ENCODE data around the gene SPATA33. TPM values are rescaled to one million over a fixed set of nuclear protein-coding genes. Genes with fewer than 3 reads are reported as not detected.

The SPATA33 gene
- total RNA-seq, 4 donors from 2014 or later: 1.2 to 2.7 (median 2.1) TPM

- no peaks in the 10 kb centered on the region for H3K36me3 ChIP-seq
- no peak for DNase-seq
Measured at GRCh38 chr16:89710709-89711564, 53.3 kb downstream of the SPATA33 start.

DNA sequence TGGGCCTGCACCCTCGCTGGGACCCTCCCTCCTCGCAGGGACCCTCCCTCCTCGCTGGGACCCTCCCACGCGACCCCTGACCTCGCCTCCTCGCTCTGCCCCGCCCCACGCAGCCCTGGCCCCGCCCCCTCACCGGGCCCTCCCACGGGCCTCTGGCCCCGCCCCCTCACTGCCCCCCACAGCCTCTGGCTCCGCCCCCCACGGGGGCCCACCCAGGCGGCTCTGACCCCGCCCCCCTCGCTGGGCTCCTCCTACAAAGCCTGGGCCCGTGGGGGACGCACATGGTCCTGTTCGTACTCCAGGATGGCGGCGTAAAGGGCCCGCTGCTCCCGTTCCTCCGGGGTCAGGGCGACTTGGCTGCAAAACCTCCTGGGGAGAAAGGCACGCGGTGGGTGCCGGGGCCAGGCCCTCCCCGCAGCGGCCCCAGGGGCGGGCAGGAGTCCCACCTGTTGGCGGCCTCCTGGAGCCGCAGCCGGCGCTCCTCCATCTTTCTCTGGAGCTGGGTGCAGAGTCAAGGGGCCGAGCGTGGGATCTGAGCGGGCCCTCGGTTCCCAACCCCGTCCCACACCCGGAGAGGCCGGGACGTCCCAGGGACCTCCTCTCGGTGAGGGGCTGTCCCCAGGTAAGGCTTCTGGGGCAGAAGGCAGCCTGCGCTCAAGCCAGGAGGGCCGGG, 54.1 kb downstream of the SPATA33 start:
- H3K36me3 ChIP-seq: no peaks in the 10 kb centered on the region
- TF ChIP-seq, protein P1, sequence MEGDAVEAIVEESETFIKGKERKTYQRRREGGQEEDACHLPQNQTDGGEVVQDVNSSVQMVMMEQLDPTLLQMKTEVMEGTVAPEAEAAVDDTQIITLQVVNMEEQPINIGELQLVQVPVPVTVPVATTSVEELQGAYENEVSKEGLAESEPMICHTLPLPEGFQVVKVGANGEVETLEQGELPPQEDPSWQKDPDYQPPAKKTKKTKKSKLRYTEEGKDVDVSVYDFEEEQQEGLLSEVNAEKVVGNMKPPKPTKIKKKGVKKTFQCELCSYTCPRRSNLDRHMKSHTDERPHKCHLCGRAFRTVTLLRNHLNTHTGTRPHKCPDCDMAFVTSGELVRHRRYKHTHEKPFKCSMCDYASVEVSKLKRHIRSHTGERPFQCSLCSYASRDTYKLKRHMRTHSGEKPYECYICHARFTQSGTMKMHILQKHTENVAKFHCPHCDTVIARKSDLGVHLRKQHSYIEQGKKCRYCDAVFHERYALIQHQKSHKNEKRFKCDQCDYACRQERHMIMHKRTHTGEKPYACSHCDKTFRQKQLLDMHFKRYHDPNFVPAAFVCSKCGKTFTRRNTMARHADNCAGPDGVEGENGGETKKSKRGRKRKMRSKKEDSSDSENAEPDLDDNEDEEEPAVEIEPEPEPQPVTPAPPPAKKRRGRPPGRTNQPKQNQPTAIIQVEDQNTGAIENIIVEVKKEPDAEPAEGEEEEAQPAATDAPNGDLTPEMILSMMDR (IDR thresholded peaks at IDR 0.05 in 4 of 5, conservative IDR thresholded peaks at IDR 0.05 in 1 of 5): no peak
- no peak for TF ChIP-seq POLR2A (IDR thresholded peaks at IDR 0.05)
- peaks cover 0 to 6% (median 0%) of the 10 kb centered on the region in 3 donors for H3K27me3 ChIP-seq
- peak overlapping the region in 1 of 4 donors; percentile 7 for H3K4me3 ChIP-seq
- no peak for DNase-seq
- intact Hi-C loops (cut with DNase I; ENCODE audit: low total_unique reads): no loop called here
- in situ Hi-C loops (cut with MboI; ENCODE audit: low sequenced_read_pairs in 4 of 4): no loop called here
- H3K27ac ChIP-seq: no peak overlapping the region
- ATAC-seq: no peak
- no peaks in the 10 kb centered on the region for H3K9me3 ChIP-seq
- no peaks in the 10 kb centered on the region for H3K4me1 ChIP-seq

More at GRCh38 chr16:89710709-89711564, 53.3 kb downstream of the SPATA33 start:
- Histone ChIP-seq H3K27me3 (peaks cover 0 to 6% (median 0%) of the 10 kb centered on the region in 3 donors), H3K27ac (no peak overlapping the region), H3K4me1 (no peaks in the 10 kb centered on the region), H3K9me3 (no peaks in the 10 kb centered on the region), H3K4me3 (no peak overlapping the region)
- intact Hi-C loops (cut with DNase I; ENCODE audit: low total_unique reads) (no loop called here), in situ Hi-C loops (cut with MboI; ENCODE audit: low sequenced_read_pairs in 4 of 4) (no loop called here)
- ATAC-seq: no peak
- TF ChIP-seq, protein P1 (IDR thresholded peaks at IDR 0.05 in 4 of 5, conservative IDR thresholded peaks at IDR 0.05 in 1 of 5): no peak
- no peak for TF ChIP-seq POLR2A (IDR thresholded peaks at IDR 0.05)

DNA sequence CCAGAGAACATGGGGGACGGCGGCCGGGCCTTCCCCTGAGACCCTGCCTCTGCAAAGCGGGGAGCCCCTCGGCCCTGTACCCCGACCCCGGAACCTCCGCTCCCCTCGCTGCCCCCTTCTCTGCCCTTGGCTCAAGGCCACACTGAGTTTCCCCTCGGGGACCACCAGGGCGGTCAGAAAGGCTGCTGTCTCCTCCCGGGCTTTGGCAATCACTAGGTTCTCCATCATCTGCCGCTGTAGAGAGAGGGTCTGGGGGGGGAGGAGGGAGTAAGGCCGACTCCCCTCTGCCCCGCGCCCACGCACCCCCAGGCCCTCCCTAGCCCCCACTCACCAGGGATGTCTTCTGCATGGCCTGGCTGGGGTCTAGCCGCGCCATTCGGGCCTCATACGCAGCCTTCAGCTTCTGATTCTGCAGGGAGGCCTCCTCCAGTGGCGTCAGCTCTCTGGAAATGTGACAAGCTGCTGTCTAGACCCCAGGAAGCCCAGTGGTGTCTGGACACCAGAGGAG, 54.7 kb downstream of the SPATA33 start:
- no peaks in the 10 kb centered on the region for H3K9me3 ChIP-seq
- ATAC-seq: no peak
- intact Hi-C loops (cut with DNase I; ENCODE audit: low total_unique reads): no loop called here
- H3K27ac ChIP-seq: no peak overlapping the region
- H3K4me3 ChIP-seq: no peak overlapping the region
- TF ChIP-seq, protein P1 (IDR thresholded peaks at IDR 0.05 in 4 of 5, conservative IDR thresholded peaks at IDR 0.05 in 1 of 5): no peak
- no peak for TF ChIP-seq POLR2A (IDR thresholded peaks at IDR 0.05)
- in situ Hi-C loops (cut with MboI; ENCODE audit: low sequenced_read_pairs in 4 of 4): no loop called here
- H3K36me3 ChIP-seq: no peaks in the 10 kb centered on the region
- no peaks in the 10 kb centered on the region for H3K4me1 ChIP-seq
- H3K27me3 ChIP-seq: peaks cover 0 to 6% (median 0%) of the 10 kb centered on the region in 3 donors
- no peak for DNase-seq

GRCh38 chr16:89716493-89716892, 58.9 kb downstream of the SPATA33 start:
- Histone ChIP-seq H3K9me3 (no peaks in the 10 kb centered on the region), H3K4me3 (no peak overlapping the region), H3K27ac (no peak overlapping the region), H3K4me1 (peaks cover 6 to 7% of the 10 kb centered on the region in 2 donors), H3K36me3 (no peaks in the 10 kb centered on the region), H3K27me3 (peaks cover 0 to 6% (median 0%) of the 10 kb centered on the region in 3 donors)
- intact Hi-C loops (cut with DNase I; ENCODE audit: low total_unique reads) (no loop called here), in situ Hi-C loops (cut with MboI; ENCODE audit: low sequenced_read_pairs in 4 of 4) (no loop called here)
- no peak for DNase-seq
- TF ChIP-seq POLR2A (IDR thresholded peaks at IDR 0.05): no peak
- TF ChIP-seq, protein P1 (IDR thresholded peaks at IDR 0.05 in 4 of 5, conservative IDR thresholded peaks at IDR 0.05 in 1 of 5): no peak
- ATAC-seq: no peak
